Measurements from ENCODE around the gene LRMDA. TPM values are rescaled to one million over a fixed set of nuclear protein-coding genes. Genes with fewer than 3 reads are reported as not detected.
"Not testable (repeated sequence)": the region's sequence is repeated elsewhere in the genome, so short reads cannot be mapped to it uniquely, and the experiment has no call there.

LRMDA gene
- total and polyA plus RNA-seq, 3 experiments from 2014 or later: not detected

DNA sequence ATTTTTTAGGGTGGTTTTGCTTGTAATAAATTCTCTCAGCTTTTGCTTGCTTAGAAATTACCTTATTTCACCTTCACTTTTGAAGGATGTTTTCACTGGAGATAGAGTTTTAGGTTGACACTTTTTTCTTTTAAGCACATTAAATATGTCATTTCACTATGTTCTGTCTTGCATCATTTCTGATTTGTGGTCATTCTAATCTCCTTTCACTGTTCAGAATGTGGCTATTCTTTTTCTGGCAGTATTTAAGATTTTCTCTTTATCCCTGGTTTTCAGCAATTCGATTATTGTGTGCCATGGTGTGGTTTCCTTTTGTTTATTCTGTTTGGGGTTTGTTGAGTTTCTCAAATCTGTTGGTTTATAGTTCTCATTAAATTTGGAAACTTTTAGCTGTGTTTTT lies 1140.6 kb downstream of the LRMDA start:
- peaks cover 0 to 17% (median 3%) of the 10 kb centered on the region in 5 donors for H3K9me3 Mint-ChIP-seq
- CTCF ChIA-PET: no interaction called here
- POLR2A ChIA-PET: no interaction called here
- Histone ChIP-seq H3K4me1 (ENCODE audit: insufficient read depth, low read length) (no peaks in the 10 kb centered on the region), H3K36me3 (ENCODE audit: insufficient read depth, low read length) (no peaks in the 10 kb centered on the region), H3K9me3 (ENCODE audit: low read length) (no peaks in the 10 kb centered on the region), H3K27ac (ENCODE audit: low read depth, low read length) (no peak overlapping the region), H3K27me3 (ENCODE audit: insufficient read depth, low read length, poor library complexity, severe bottlenecking) (no peaks in the 10 kb centered on the region), H3K4me3 (ENCODE audit: low read length) (no peak overlapping the region)
- H3K27ac Mint-ChIP-seq: no peak overlapping the region
- no peaks in the 10 kb centered on the region for H3K27me3 Mint-ChIP-seq
- H3K4me3 Mint-ChIP-seq: no peak overlapping the region
- no peaks in the 10 kb centered on the region for H3K36me3 Mint-ChIP-seq
- no peak for DNase-seq
- no peaks in the 10 kb centered on the region for H3K4me1 Mint-ChIP-seq

DNA sequence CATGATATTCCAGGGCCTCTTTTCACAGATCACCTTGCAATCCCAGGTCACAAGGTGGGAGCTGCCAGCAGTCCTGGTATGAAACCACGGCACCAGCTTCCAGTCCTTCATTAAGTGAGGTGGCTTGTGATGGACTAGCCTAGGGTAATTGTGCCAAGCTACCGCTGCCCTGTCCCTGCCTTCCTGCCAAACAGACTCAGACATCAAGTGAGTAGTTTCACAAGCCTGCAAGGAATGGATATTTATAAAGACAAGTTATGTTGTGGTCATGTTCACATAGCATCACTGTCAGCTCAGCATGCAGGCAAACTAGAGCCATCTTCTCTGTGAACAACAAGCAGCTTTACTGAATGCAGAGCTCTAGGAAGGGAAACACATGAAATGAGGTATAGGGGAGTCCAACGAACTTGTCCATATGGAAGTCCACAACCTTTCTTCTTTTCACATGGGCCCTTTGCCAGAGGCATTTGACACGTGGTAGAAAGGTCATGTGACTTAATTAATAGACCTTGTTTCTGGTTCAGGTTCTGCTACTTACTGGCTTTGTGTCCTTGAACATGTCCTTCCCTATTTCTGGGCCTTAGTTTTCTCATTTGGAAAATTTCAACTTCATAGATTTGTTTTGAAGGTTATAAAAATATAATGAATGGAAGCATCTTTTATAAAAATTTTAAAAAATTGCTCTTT lies 1145.0 kb downstream of the LRMDA start:
- Histone ChIP-seq H3K36me3 (ENCODE audit: insufficient read depth, low read length) (no peaks in the 10 kb centered on the region), H3K27me3 (ENCODE audit: insufficient read depth, low read length, poor library complexity, severe bottlenecking) (no peaks in the 10 kb centered on the region), H3K4me1 (ENCODE audit: insufficient read depth, low read length) (no peaks in the 10 kb centered on the region), H3K9me3 (ENCODE audit: low read length) (no peaks in the 10 kb centered on the region), H3K27ac (ENCODE audit: low read depth, low read length) (no peak overlapping the region), H3K4me3 (ENCODE audit: low read length) (no peak overlapping the region)
- H3K4me3 Mint-ChIP-seq: no peak overlapping the region
- ChIA-PET POLR2A (no interaction called here), CTCF (no interaction called here)
- no peaks in the 10 kb centered on the region for H3K4me1 Mint-ChIP-seq
- no peaks in the 10 kb centered on the region for H3K36me3 Mint-ChIP-seq
- peaks cover under 1 to 18% (median 8%) of the 10 kb centered on the region in 5 donors for H3K9me3 Mint-ChIP-seq
- no peak overlapping the region for H3K27ac Mint-ChIP-seq
- DNase-seq: no peak
- H3K27me3 Mint-ChIP-seq: no peaks in the 10 kb centered on the region

DNA sequence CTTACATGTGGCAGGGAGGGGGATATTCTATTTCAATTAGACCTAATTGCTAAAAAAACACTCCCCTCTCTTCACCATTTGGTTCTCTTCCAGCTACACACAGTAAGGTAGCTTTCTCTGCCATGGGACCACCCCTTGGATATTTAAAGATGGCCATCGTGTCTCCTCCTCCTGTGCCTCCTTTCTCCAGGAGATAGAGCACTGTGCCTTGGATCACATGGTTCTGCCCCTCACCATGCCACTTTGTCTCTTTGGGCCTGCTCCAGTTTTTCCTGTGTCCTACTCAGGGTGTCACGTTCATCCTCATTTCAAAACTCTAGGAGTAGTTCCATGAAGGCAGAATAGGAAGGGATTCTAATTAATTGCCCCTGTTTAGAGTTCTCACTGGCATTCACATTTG lies 1146.0 kb downstream of the LRMDA start:
- no peak overlapping the region for H3K4me3 Mint-ChIP-seq
- Histone ChIP-seq H3K4me3 (ENCODE audit: low read length) (no peak overlapping the region), H3K4me1 (ENCODE audit: insufficient read depth, low read length) (no peaks in the 10 kb centered on the region), H3K9me3 (ENCODE audit: low read length) (no peaks in the 10 kb centered on the region), H3K36me3 (ENCODE audit: insufficient read depth, low read length) (no peaks in the 10 kb centered on the region), H3K27ac (ENCODE audit: low read depth, low read length) (no peak overlapping the region), H3K27me3 (ENCODE audit: insufficient read depth, low read length, poor library complexity, severe bottlenecking) (no peaks in the 10 kb centered on the region)
- no peak overlapping the region for H3K27ac Mint-ChIP-seq
- DNase-seq: no peak
- H3K27me3 Mint-ChIP-seq: no peaks in the 10 kb centered on the region
- no peaks in the 10 kb centered on the region for H3K36me3 Mint-ChIP-seq
- H3K9me3 Mint-ChIP-seq: peaks cover 3 to 21% (median 8%) of the 10 kb centered on the region in 5 donors
- no peaks in the 10 kb centered on the region for H3K4me1 Mint-ChIP-seq
- POLR2A ChIA-PET: no interaction called here
- CTCF ChIA-PET: no interaction called here

DNA sequence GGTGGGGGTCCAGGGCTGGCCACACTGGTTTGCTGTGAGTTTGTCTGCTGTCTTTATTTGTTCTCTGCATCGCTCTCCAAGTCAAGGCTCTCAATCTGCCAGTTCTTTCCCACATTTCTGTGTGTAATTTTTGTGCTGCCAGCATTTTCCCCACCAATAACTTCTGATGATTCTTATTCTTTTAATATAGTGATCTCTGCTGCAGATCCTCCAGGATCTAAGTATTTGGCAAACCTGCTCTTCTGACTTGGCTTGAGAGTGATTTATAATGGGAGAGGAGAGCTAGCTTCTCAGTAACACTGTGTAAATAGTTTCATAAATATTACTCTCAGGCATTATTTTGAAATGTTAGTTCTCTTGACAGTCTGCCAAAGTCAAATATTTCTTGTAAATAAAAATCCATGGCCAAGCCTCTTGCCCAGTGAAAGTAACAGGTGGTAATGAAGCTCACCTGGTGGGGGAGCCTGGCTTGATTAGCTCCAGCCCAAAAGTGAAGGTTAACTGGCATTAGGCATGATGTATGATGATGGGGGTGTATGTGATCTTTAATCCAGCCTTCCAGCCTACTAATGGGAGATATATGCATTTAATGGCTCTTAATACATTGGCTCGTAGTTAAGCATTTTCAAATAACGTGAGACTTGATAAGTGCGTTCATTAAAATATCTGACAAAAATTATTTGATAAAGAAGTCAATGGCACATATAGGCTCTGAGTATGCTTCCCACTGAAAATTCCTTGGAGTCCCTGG lies 1150.3 kb downstream of the LRMDA start:
- no peak overlapping the region for H3K4me3 Mint-ChIP-seq
- H3K9me3 ChIP-seq (ENCODE audit: low read length): no peaks in the 10 kb centered on the region
- H3K36me3 Mint-ChIP-seq: no peaks in the 10 kb centered on the region
- H3K27ac Mint-ChIP-seq: no peak overlapping the region
- CTCF ChIA-PET: no interaction called here
- no peak overlapping the region for H3K27ac ChIP-seq (ENCODE audit: low read depth, low read length)
- H3K27me3 ChIP-seq (ENCODE audit: insufficient read depth, low read length, poor library complexity, severe bottlenecking): no peaks in the 10 kb centered on the region
- H3K4me1 Mint-ChIP-seq: no peaks in the 10 kb centered on the region
- no peaks in the 10 kb centered on the region for H3K4me1 ChIP-seq (ENCODE audit: insufficient read depth, low read length)
- POLR2A ChIA-PET: no interaction called here
- no peaks in the 10 kb centered on the region for H3K36me3 ChIP-seq (ENCODE audit: insufficient read depth, low read length)
- no peak for DNase-seq
- no peak overlapping the region for H3K4me3 ChIP-seq (ENCODE audit: low read length)
- H3K27me3 Mint-ChIP-seq: no peaks in the 10 kb centered on the region
- H3K9me3 Mint-ChIP-seq: peaks cover 3 to 38% (median 6%) of the 10 kb centered on the region in 5 donors

DNA sequence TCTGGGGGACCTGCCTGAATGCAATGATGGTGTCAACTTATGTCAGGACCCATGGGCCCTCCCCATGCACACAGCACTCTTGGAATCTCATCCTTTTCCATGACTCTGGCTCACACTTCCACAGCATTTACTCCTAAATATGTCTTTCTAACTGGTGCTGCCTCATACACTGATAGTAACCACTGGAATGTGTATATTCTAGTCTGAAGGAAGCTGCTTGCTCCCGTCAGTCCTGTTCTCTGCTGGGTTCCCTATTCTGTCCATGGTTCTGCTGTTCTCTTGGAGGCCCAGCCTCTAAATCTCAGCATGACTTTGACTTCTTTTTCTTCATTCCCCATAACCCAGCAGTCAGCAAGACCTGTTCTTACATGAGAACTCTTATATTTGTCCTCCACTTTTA lies 1151.1 kb downstream of the LRMDA start:
- Histone ChIP-seq H3K9me3 (ENCODE audit: low read length) (no peaks in the 10 kb centered on the region), H3K27me3 (ENCODE audit: insufficient read depth, low read length, poor library complexity, severe bottlenecking) (no peaks in the 10 kb centered on the region), H3K4me3 (ENCODE audit: low read length) (no peak overlapping the region), H3K4me1 (ENCODE audit: insufficient read depth, low read length) (no peaks in the 10 kb centered on the region), H3K36me3 (ENCODE audit: insufficient read depth, low read length) (no peaks in the 10 kb centered on the region), H3K27ac (ENCODE audit: low read depth, low read length) (no peak overlapping the region)
- no peak for DNase-seq
- no peak overlapping the region for H3K27ac Mint-ChIP-seq
- ChIA-PET CTCF (no interaction called here), POLR2A (no interaction called here)
- no peaks in the 10 kb centered on the region for H3K36me3 Mint-ChIP-seq
- peaks cover 3 to 37% (median 6%) of the 10 kb centered on the region in 5 donors for H3K9me3 Mint-ChIP-seq
- H3K4me3 Mint-ChIP-seq: no peak overlapping the region
- no peaks in the 10 kb centered on the region for H3K4me1 Mint-ChIP-seq
- H3K27me3 Mint-ChIP-seq: no peaks in the 10 kb centered on the region

DNA sequence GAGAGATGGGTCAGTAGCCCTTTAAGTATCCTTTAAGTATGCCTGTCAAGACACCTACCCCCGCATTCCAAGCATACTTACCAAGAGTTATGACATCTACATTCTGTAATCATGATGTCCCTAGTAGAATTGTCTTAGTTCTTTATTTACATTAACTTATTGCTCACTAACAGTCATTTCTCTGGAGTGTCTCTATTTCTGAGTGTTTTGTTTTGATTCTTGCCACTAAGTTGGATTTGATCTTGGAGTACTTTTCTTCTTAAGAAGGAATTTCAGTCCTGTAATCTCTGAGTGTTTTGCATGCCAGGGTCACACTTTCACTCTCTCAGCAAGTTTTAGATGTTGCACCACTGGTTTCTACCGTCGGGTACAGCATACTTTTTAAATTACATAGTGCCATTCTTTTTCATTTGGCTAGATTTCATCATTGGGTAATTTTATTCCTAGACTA lies 1152.3 kb downstream of the LRMDA start:
- Histone ChIP-seq H3K36me3 (ENCODE audit: insufficient read depth, low read length) (no peaks in the 10 kb centered on the region), H3K9me3 (ENCODE audit: low read length) (no peaks in the 10 kb centered on the region), H3K27ac (ENCODE audit: low read depth, low read length) (no peak overlapping the region), H3K27me3 (ENCODE audit: insufficient read depth, low read length, poor library complexity, severe bottlenecking) (no peaks in the 10 kb centered on the region), H3K4me1 (ENCODE audit: insufficient read depth, low read length) (no peaks in the 10 kb centered on the region), H3K4me3 (ENCODE audit: low read length) (no peak overlapping the region)
- H3K27me3 Mint-ChIP-seq: no peaks in the 10 kb centered on the region
- no peak for DNase-seq
- no peak overlapping the region for H3K27ac Mint-ChIP-seq
- ChIA-PET CTCF (no interaction called here), POLR2A (no interaction called here)
- H3K4me1 Mint-ChIP-seq: no peaks in the 10 kb centered on the region
- H3K4me3 Mint-ChIP-seq: no peak overlapping the region
- no peaks in the 10 kb centered on the region for H3K36me3 Mint-ChIP-seq
- H3K9me3 Mint-ChIP-seq: peaks cover 3 to 29% (median 6%) of the 10 kb centered on the region in 5 donors

DNA sequence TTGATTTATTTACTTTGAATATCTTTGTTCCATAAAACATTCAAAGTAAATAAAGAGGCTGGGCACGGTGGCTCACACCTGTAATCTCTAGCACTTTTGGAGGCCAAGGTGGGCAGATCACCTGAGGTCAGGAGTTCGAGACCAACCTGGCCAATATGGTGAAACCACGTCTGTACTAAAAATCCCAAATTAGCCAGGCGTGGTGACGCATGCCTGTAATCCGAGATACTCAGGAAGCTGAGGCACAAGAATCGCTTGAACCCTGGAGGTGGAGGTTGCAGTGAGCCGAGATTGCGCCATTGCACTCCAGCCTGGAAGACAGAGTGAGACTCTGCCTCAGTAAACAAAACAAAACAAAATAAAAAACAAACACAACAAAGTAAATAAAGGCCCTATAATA lies 1153.0 kb downstream of the LRMDA start:
- CTCF ChIA-PET; H3K4me1 Mint-ChIP-seq; H3K4me3 ChIP-seq (ENCODE audit: low read length); H3K27ac Mint-ChIP-seq; H3K36me3 Mint-ChIP-seq; H3K36me3 ChIP-seq (ENCODE audit: insufficient read depth, low read length); POLR2A ChIA-PET; H3K4me3 Mint-ChIP-seq; H3K9me3 ChIP-seq (ENCODE audit: low read length); DNase-seq; H3K27ac ChIP-seq (ENCODE audit: low read depth, low read length); H3K27me3 ChIP-seq (ENCODE audit: insufficient read depth, low read length, poor library complexity, severe bottlenecking); H3K27me3 Mint-ChIP-seq; H3K4me1 ChIP-seq (ENCODE audit: insufficient read depth, low read length): not testable (repeated sequence)
- peaks cover 0 to 29% (median 6%) of the 10 kb centered on the region in 5 donors for H3K9me3 Mint-ChIP-seq

Data from CD8-positive, alpha-beta memory T cell (primary cell).